ENCODE data around the gene TEAD4. TPM values are rescaled to one million over a fixed set of nuclear protein-coding genes. Genes with fewer than 3 reads are reported as not detected.
A peak's percentile ranks its signal among the peaks of the same experiment; 100 is the strongest.

The TEAD4 gene
- total and polyA plus RNA-seq, 8 donors: 12.2 to 34.1 (median 13.8) TPM

GRCh38 chr12:3069714-3070113 is 110.5 kb downstream of the TEAD4 start:
- Histone ChIP-seq H3K27ac (no peak overlapping the region), H3K9me3 (no peaks in the 10 kb centered on the region), H3K4me3 (no peak overlapping the region), H3K36me3 (no peaks in the 10 kb centered on the region), H3K4me1 (peaks cover 0 to 13% of the 10 kb centered on the region in 2 donors), H3K27me3 (peaks cover 0 to 7% of the 10 kb centered on the region in 2 donors)
- DNase-seq (no peak), ATAC-seq (no peak)
- intact Hi-C loops (cut with DNase I): loop anchor here in 1 of 2 donors (5.0 kb wide), 1 partner anchor 208 kb away; no protein-coding TSS in a partner anchor
- TF ChIP-seq CTCF (IDR thresholded peaks at IDR 0.05): no peak

GRCh38 chr12:3071107-3071506 is 111.9 kb downstream of the TEAD4 start:
- ATAC-seq (no peak), DNase-seq (peak in 1 of 4 donors; percentile 71)
- intact Hi-C loops (cut with DNase I): loop anchor here in 1 of 2 donors (5.0 kb wide), 1 partner anchor 206 kb away; no protein-coding TSS in a partner anchor

GRCh38 chr12:3071710-3072109 is 112.5 kb downstream of the TEAD4 start:
- intact Hi-C loops (cut with DNase I): loop anchor here in 1 of 2 donors (5.0 kb wide), 1 partner anchor 206 kb away; no protein-coding TSS in a partner anchor
- Histone ChIP-seq H3K9me3 (no peaks in the 10 kb centered on the region), H3K36me3 (no peaks in the 10 kb centered on the region), H3K4me3 (no peak overlapping the region), H3K27ac (no peak overlapping the region), H3K4me1 (peaks cover 0 to 20% of the 10 kb centered on the region in 2 donors), H3K27me3 (peaks cover 0 to 19% of the 10 kb centered on the region in 2 donors)
- DNase-seq (no peak), ATAC-seq (no peak)
- TF ChIP-seq CTCF (IDR thresholded peaks at IDR 0.05): no peak

More at GRCh38 chr12:3071107-3071506, 111.9 kb downstream of the TEAD4 start:
- H3K36me3 ChIP-seq: no peaks in the 10 kb centered on the region
- H3K27me3 ChIP-seq: peaks cover 0 to 13% of the 10 kb centered on the region in 2 donors
- H3K4me1 ChIP-seq: peaks cover 0 to 14% of the 10 kb centered on the region in 2 donors
- H3K27ac ChIP-seq: no peak overlapping the region
- TF ChIP-seq CTCF (IDR thresholded peaks at IDR 0.05): no peak
- H3K4me3 ChIP-seq: no peak overlapping the region
- no peaks in the 10 kb centered on the region for H3K9me3 ChIP-seq

- no peaks in the 10 kb centered on the region for H3K36me3 ChIP-seq
- intact Hi-C loops (cut with DNase I): loop anchor here in 1 of 2 donors (5.0 kb wide), 1 partner anchor 204 kb away; no protein-coding TSS in a partner anchor
- H3K4me1 ChIP-seq: peaks cover 3 to 28% of the 10 kb centered on the region in 2 donors
- H3K4me3 ChIP-seq: no peak overlapping the region
- H3K9me3 ChIP-seq: no peaks in the 10 kb centered on the region
- peaks cover 0 to 36% of the 10 kb centered on the region in 2 donors for H3K27me3 ChIP-seq
- peak; percentile 98 to 99 for TF ChIP-seq CTCF (IDR thresholded peaks at IDR 0.05)
- DNase-seq (peak; percentile 79 to 93 (median 88)), ATAC-seq (peak; percentile 57)
- H3K27ac ChIP-seq: peak overlapping the region in 1 of 2 donors; percentile 18
Observed at GRCh38 chr12:3073438-3074250, 114.4 kb downstream of the TEAD4 start.

GRCh38 chr12:3075315-3075714 is 116.1 kb downstream of the TEAD4 start:
- H3K4me3 ChIP-seq: no peak overlapping the region
- TF ChIP-seq CTCF (IDR thresholded peaks at IDR 0.05): no peak
- H3K27ac ChIP-seq: no peak overlapping the region
- no peaks in the 10 kb centered on the region for H3K9me3 ChIP-seq
- DNase-seq (no peak), ATAC-seq (no peak)
- no peaks in the 10 kb centered on the region for H3K36me3 ChIP-seq
- intact Hi-C loops (cut with DNase I): no loop called here
- peaks cover 3 to 28% of the 10 kb centered on the region in 2 donors for H3K4me1 ChIP-seq
- peaks cover 0 to 40% of the 10 kb centered on the region in 2 donors for H3K27me3 ChIP-seq
